HG03520 (cell line): ENCODE results near the gene SMAD1.
A peak's percentile ranks its signal among the peaks of the same experiment; 100 is the strongest.
"Not testable (repeated sequence)": the region's sequence is repeated elsewhere in the genome, so short reads cannot be mapped to it uniquely, and the experiment has no call there.

Experiments used
- ATAC-seq: cut with Tn5 transposase; IDR thresholded peaks from one replicate; pipeline ENCODE4 v1.9.1; 2021; ENCODE audit warnings: mild to moderate bottlenecking, moderate library complexity; ENCODE audit not compliant: unreplicated experiment

The SMAD1 gene

DNA sequence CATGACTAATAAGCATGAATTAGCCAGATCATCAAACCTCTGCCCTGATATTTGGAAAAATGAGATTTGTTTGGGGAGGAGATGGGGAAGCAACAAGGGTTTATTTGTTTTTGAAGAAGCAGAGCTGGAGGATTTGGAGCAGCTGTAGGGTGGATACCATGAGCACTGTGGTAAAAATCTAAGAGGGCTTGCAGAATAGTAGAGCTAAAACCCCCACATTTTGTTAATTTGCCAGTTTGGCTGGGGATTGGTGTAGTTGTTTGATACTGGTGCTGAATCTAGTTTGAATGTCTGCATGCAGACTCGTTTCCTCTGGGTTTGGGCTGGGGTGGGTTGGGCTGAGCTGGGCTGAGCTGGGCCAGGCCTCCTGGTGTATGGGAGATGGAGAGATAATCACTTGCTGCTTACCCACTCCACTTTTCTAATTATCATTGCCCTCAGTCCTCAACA, 43.7 kb downstream of the SMAD1 start:
- ATAC-seq: no peak

DNA sequence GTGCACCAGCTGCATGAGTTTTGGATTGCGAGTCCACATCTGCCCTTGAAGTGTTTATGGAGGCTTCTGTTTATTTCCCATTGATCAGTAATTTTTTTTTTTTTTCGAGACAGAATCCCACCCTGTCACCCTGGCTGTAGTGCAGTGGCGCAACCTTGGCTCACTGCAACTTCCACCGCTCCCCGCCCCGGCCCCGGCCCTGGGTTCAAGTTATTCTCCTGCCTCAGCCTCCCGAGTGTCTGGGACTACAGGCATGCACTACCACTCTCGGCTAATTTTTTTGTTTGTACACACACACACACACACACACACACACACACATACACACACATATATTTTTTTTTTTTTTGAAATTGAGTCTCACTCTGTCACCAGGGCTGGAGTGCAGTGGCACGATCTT, 46.1 kb downstream of the SMAD1 start:
- no peak for ATAC-seq

DNA sequence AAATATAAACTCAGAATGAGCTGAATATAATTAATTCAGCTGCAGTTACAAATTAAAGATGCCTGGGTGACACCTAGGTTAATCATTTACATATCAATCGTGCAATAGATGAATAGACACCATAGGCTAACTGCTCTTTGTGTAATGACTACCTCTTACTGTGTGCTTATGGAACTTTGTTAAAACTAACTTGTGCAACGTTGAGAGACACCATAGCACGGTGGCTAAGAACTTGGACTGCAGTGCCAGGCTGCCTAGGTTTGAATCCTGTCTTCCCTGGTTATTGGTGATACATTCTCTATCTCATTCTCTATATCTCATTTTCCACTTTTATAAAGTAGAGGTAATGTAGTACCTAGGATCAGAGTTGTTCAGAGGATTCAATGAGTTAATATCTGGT, 46.9 kb downstream of the SMAD1 start:
- no peak for ATAC-seq

DNA sequence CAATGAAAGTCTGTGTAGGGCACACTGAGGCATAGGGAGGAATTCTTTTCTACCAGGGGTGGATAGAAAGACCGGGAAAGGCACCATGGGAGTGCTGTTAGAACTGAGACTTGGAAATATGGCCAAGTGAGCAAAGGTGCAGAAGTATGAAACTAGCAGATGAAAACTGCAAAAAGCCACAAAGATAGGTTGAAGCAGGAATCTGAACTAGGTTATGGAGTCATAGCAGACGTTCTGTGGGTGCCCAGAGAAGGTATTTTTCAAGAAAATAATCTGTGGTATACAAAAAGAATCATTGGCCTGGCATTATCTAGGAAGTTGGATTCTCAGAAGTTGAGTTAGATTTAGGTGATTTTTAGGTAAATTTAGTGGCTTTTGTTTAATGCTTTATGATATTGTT, 48.5 kb downstream of the SMAD1 start:
- ATAC-seq: no peak

DNA sequence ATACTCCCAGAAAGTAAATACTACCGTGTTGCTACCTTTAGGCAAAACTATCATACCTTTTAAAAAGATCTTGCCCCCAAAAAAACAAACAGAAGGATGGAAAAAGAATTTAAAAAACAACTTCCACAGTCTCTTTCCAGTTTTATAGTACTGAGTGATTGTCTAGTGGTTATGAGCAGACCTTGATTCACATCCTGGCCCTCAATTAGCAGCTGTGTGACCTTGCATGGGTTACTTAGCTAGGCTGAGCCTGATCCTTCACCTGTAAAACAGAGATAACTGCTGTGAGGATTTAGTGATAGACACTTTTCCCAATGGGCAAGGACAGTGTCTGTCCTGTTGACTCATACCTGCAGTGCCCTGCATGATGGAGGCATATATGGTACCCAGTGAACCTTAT, 49.0 kb downstream of the SMAD1 start:
- ATAC-seq: no peak

DNA sequence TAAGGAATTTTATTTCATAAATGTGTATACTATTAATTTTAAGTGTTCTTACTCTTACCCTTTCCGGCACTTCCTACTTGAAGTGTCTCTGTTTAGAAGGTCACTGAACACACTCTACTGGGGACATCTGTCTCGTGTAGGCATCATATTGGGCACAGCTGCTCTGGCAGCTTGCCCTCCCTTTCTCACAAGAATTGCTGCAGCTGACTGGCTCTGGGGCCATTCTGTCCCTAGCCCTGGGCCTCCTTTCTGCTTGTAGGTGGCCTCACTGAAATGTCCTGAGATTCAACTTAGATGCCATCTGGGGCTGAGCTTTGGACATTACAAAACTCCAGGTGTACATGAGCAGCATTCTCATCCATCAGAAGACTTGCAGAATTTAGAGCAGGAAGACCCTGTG, 49.6 kb downstream of the SMAD1 start:
- no peak for ATAC-seq

DNA sequence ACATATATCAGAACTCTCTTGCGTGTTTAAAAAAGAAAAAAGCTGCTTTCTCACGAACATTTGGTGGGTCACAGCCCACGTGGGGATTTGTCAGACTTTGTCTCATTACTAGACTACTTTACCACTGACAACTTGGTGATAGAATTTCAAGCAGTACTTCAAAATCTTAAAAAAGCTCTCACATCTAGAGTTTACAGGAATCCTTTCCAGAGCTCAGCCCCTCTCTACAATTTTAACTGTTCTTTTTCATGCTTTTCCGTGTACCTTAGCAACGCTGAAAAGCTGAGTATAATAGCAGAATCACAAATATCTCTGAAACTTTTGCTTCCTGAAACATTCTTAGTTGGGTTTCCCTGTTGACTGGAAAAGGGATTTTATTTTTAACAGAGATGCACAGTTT, 50.2 kb downstream of the SMAD1 start:
- ATAC-seq: no peak

DNA sequence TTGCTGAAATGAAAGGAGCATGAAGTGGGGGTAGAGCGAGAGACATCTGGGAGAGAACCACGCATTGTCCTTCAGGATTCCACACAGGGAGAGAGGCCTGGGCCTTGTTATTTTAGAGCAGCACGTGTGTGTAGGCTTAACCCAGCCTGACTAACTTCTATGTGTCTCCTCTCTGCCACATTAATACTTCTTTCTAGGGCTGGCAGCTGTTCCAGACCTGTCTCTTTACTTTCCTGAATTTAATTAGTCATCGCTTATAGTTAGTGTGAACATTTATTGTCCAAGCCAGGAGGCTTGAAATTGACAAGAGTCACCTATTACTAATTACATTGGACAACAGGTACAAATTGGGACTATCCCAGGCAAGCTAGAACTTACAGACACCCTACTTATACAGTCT, 51.3 kb downstream of the SMAD1 start:
- ATAC-seq: no peak

DNA sequence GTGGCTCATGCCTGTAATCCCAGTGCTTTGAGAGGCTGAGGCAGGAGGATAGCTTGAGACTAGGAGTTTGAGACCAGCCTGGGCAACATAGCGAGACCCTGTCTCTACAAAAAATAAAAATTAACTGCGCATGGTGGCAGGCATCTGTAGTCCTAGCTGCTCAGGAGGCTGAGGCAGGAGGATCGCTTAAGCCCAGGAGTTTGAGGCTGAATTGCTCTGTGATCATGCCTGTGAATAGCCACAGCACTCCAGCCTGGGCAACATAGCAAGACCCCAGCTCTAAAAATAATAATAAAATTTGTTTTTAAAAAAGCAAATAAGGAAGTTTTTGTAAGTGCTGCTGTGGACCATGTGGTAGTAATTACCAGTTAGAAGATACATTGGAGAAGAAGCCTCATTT, 51.8 kb downstream of the SMAD1 start:
- not testable (repeated sequence) for ATAC-seq

DNA sequence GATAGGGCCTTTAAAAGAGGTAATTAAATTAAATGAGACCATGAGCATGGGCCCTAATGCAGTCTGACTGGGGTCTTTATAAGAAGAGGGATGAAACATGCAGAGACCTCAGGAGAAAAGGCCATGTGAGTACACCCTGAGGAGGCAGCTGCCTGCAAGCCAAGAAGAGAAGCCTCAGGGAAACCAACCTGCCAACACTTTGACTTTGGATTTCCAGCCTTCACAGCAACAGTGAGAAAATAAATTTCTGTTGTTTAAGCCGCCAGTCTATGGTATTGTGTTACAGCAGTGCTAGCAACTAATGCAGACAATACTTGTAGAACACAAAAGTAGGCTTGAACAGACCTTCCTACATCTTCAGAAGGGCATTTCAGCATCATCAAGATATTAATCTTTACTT, 52.3 kb downstream of the SMAD1 start:
- ATAC-seq: no peak

DNA sequence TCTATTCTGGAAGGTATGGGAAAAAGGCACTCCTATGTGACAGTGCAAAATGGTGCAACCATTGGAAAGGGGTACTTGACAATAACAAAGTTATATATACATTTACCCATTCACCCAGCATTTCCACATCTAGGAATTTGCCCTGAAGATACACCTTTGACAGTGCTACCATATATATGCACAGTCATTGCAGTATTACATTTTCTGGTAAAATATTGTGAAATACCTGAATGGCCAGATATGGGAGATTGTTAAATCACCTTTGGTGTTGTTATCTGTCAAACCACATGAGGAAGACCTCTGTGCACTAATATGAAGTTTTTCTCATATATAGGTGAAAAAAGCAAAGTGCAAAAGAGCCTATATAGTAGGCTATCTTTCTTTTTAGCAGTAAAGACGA, 53.5 kb downstream of the SMAD1 start:
- ATAC-seq: no peak

DNA sequence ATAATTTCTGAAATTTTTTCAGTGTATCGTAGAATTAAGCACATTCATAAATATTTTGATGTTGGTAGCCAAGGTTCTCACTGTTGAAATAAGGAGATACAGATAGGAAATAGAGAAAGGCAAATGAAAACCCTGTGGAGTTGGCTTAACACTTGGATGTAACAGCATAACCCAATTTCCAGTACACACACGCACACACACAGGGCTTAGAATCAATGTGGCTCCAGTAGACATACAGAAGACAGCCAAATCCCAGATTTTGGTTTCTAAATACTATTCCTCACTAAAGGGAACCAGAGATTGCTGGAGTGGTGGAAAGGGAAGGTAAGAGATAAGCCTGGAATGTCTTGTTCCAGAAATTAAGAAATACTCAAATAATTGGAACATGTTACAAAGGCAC, 54.4 kb downstream of the SMAD1 start:
- ATAC-seq: no peak

DNA sequence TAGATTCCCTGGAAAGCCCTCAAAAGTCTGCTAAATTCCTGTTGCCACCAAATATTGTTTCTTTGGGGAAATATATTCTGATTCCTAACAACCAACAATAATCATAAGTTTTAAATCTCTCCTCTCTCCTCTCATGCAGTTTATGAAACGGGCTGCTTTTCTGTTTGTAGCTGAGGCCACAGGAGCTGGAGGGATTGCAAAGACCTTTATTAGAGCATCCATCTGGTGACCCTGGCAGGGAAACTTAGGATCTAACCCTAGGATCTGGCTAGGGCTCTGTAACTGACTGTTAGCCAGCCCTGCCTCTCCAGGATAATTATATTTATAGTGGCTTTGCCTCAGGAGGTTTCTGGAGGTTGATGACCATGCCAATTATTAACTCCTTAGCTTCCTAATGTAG, 56.9 kb downstream of the SMAD1 start:
- no peak for ATAC-seq

DNA sequence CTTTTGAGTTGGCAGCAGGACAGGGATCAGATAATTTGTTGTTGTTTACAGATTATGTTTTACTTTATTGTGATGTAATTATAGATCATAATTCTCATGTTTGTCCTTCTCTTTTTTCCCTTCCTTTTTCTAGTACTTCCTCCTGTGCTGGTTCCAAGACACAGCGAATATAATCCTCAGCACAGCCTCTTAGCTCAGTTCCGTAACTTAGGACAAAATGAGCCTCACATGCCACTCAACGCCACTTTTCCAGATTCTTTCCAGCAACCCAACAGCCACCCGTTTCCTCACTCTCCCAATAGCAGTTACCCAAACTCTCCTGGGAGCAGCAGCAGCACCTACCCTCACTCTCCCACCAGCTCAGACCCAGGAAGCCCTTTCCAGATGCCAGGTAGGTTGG, 58.0 kb downstream of the SMAD1 start:
- ATAC-seq: no peak

DNA sequence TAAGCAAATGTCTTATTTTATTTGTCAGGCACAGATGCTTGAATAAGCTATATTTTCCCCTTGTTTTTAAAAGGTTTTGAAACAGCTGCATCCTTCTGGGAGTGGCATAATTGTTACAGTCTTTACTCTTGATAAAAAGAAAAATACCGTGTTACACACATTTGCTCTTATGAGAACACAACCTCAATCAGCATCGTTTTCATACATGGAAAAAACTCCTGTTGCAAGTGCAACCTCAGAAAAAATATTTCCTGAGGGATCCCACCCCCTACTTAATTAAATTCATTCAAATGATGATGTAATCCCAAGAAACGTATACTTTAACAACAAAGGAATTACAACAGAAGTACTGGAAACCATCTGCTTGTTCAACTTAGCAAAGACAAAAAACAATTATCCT, 58.6 kb downstream of the SMAD1 start:
- ATAC-seq: no peak

DNA sequence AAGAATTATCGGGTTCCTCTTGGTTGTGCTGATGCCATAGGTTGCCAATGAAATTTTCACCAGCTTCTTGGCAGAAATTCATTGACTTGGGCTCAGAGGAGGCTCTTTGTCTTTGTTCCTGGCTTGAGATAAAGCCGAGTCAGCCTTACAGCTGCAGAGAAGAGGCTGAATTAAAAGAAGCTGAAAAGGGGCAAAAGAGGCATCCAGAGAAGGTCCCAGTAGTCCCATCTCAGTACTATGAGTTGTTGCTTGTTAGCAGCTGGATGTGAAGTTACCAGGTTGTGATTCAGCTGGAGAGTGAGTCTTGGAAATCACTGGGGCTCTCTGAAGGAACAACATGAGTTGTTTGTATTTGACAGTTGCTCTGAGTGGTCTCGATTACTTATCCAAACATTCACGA, 59.7 kb downstream of the SMAD1 start:
- ATAC-seq: no peak

DNA sequence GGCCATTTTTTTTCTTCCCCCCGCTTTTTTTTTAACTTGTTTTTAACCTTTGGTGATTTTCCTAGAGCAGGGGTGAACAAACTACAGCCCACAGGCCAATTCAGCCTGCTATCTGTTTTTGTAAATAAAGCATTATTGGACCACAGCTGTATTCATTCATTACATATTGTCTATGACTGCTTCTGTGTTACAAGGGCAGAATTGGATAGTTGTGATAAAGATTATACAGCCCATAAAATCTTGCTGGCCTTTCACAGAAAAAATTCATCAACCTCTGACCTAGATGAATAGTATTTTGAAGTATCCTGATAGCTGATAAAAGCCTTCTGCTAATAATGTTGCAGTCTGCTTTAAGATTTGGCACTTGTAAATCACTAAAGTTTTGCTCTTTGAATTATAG, 63.4 kb downstream of the SMAD1 start:
- ATAC-seq: no peak

DNA sequence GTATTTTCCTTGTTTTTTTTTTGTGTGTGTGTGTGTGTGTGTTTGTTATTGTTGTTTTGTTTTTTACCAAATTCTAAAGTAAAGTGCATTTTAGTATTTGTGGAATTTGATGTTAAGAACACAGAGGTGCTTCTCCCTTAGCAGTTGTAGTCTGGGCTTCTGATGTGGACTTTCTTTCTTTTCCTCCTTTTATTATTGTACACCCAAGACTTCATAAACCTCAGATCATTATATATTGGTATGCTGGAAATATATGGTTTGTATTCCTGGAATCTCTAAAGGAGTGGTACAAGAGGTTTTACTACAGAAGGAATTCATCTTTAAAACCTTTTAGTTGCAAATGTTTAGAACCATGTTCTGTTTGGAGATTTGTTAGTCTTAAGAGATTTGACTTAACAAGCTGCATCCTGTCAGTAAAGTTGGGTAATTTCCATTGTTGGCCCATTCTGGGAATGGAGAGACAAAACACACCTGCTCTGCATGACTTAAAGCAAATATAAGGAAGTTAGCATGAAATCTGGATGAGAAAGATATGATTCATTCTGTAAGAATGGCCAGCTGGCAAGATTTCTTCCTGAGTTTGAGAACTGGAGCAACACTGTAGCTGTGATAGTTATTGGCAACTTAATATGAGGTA, 64.0 kb downstream of the SMAD1 start:
- no peak for ATAC-seq

DNA sequence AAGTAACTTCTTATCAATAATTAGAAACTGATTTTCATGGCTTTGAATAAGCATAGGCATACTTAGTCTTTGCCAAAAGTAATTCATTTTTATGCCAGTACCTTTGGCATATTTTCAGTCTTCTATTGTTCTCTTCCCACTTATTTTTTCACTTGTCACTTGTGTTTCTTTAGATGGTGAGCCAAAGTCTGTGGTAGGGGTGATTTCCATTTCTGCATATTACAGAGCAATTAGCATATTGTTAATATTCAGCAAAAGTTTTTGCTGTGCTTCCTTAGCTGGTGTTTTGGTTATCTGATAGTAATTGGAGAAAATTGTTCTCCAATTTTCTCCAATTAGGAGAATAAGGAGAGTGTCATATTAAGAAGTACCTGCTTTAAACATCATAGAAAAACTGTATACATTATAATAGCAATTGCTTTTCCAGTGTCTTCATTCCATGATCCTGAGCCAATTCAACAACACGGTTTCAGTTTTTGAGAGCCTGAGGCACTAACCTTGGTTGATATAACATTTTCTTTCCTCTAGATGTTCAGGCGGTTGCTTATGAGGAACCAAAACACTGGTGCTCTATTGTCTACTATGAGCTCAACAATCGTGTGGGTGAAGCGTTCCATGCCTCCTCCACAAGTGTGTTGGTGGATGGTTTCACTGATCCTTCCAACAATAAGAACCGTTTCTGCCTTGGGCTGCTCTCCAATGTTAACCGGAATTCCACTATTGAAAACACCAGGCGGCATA, 64.7 kb downstream of the SMAD1 start:
- no peak for ATAC-seq

DNA sequence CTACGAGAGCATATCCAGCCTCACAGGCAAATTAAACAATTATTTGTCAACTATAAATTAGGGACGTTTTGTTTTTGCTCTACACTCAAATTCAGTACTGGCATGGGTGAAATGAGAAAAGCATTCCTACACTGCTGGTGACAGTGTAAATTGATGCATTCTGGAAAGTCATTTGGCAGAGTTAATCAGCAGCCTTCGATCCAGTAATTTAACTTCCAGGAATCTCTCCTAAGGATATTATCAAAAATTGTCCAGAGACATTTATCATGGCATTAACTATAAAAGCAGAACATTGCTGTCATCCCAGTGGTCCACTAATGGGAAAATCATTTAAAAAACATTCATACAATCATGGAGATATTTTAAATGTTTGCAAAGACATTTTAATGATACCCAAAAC, 70.0 kb downstream of the SMAD1 start:
- ATAC-seq: no peak

DNA sequence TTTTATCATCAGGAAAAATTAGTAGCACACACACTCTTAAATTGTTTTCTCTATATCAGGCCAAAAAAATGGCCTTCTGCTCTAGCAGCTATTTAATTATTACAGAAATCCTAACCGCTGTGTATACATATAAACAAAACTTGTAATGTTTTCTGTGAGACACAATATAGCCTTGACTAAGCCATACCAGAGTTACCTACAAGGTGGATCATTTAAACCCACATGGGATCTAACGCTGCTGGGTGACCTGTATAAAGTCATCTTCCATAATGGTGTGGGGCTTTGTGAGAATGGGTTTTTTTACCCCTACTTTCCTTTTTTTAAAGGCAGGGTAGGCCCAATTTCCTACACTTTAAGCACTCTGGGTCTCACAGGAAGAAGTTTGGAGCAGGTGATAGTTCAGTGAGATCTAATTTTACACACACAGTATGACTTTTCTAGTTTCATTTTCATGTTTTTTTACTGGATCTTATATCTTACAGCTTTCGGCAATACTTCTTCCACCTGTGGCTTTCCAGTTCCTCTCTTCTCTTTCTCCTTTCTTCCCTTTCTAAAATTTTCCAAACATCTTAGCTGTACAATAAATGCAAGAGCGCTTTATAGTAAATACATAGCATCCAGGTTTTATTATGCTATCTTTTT, 70.6 kb downstream of the SMAD1 start:
- peak; percentile 54 for ATAC-seq

DNA sequence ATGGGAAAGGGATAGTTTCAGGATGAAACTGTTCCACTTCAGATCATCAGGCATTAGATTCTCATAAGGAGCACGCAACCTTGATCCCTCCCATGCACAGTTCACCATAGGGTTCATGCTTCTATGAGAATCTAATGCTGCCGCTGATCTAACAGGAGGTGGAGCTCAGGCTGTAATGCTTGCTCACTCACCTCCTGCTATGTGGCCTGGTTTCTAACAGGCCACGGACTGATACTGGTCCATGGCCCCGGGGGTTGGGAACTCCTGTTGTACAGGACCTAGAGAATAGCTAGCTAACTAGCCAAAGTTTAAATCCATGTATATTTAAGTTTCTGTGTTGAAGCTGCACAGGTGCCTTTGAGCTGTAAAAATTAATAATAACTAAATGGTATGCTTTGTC, 71.7 kb downstream of the SMAD1 start:
- no peak for ATAC-seq
